Neural cell (in vitro differentiated cells): ENCODE results near the gene FHOD3. TPM values are rescaled to one million over a fixed set of nuclear protein-coding genes. Genes with fewer than 3 reads are reported as not detected.
"Not testable (repeated sequence)": the region's sequence is repeated elsewhere in the genome, so short reads cannot be mapped to it uniquely, and the experiment has no call there.

Experiments
- H2AFZ ChIP-seq: fragments of 200-600, 300-800 bp; sonication (generic), shearing (Covaris generic); 2 replicates; pipeline ENCODE4 v1.6.0; 2014; ENCODE audit warnings: low read depth, mild to moderate bottlenecking, antibody characterized with exemption, low read length, moderate library complexity
- H3F3A ChIP-seq: fragments of 200-600 bp; shearing (Covaris generic); 2 replicates; pipeline ENCODE4 v1.6.1; 2016; ENCODE audit warnings: mild to moderate bottlenecking, moderate library complexity, mixed read lengths, antibody characterized with exemption, low read length; ENCODE audit not compliant: insufficient read depth, poor library complexity, severe bottlenecking
- H3K27ac ChIP-seq: fragments of 200-600, 300-800 bp; sonication (generic), shearing (Covaris generic); 2 replicates; pipeline ENCODE4 v1.5.1; 2014; ENCODE audit warnings: mild to moderate bottlenecking, low read length, moderate library complexity
- H3K27me3 ChIP-seq: fragments of 300-800, 200-600 bp; sonication (generic), shearing (Covaris generic); 2 replicates; pipeline ENCODE4 v1.6.0; 2014; ENCODE audit warnings: mild to moderate bottlenecking, low read depth, low read length, moderate library complexity; ENCODE audit not compliant: insufficient read depth
- H3K36me3 ChIP-seq: fragments of 300-800, 200-600 bp; sonication (generic), shearing (Covaris generic); 2 replicates; pipeline ENCODE4 v1.5.1; 2014; ENCODE audit warnings: mild to moderate bottlenecking, antibody characterized with exemption, low read length, moderate library complexity; ENCODE audit not compliant: insufficient read depth
- H3K4me2 ChIP-seq: fragments of 300-800, 200-600 bp; sonication (generic), shearing (Covaris generic); 2 replicates; pipeline ENCODE4 v1.6.0; 2014; ENCODE audit warnings: mild to moderate bottlenecking, low read length
- H3K4me3 ChIP-seq: fragments of 300-800, 200-600 bp; sonication (generic), shearing (Covaris generic); 2 replicates; pipeline ENCODE4 v1.5.1; 2014; ENCODE audit warnings: mild to moderate bottlenecking, low read length, moderate library complexity
- H3K79me2 ChIP-seq: fragments of 200-600 bp; shearing (Covaris generic); replicated peaks from 2 replicates; pipeline ENCODE4 v1.6.0; 2014; ENCODE audit warnings: mild to moderate bottlenecking, low read length, moderate library complexity; ENCODE audit not compliant: insufficient read depth
- H3K9ac ChIP-seq: fragments of 300-800, 200-600 bp; sonication (generic), shearing (Covaris generic); 2 replicates; pipeline ENCODE4 v1.6.1; 2016; ENCODE audit warnings: mild to moderate bottlenecking, low read length, mixed read lengths
- H3K9me2 ChIP-seq: fragments of 200-600 bp; shearing (Covaris generic); 2 replicates; pipeline ENCODE4 v1.6.1; 2016; ENCODE audit warnings: mild to moderate bottlenecking, low read length, mixed read lengths; ENCODE audit not compliant: insufficient read depth
- H3K9me3 ChIP-seq: fragments of 200-600, 300-800 bp; sonication (generic), shearing (Covaris generic); 2 replicates; pipeline ENCODE4 v1.6.1; 2016; ENCODE audit warnings: mild to moderate bottlenecking, mixed run types, low read length, moderate library complexity, mixed read lengths
- H4K20me1 ChIP-seq: fragments of 200-600 bp; shearing (Covaris generic); 2 replicates; pipeline ENCODE4 v1.6.1; 2016; ENCODE audit warnings: mild to moderate bottlenecking, mixed run types; ENCODE audit not compliant: insufficient read depth
- EP300 ChIP-seq: fragments of 450-650 bp; conservative IDR thresholded peaks from 2 replicates; pipeline ENCODE4 v1.6.1; 2014; ENCODE audit warnings: antibody characterized with exemption, mild to moderate bottlenecking, moderate library complexity; ENCODE audit not compliant: poor library complexity, severe bottlenecking
- EZH2 ChIP-seq: fragments of 200-600, 300-800 bp; shearing (Covaris generic), sonication (generic); IDR thresholded peaks from 2 replicates; pipeline ENCODE4 v1.6.1; 2014; ENCODE audit warnings: antibody characterized with exemption, low read length, borderline replicate concordance, mild to moderate bottlenecking; ENCODE audit not compliant: insufficient read depth, poor library complexity, severe bottlenecking
- MXI1 ChIP-seq: fragments of 450-650 bp; conservative IDR thresholded peaks from 2 replicates; pipeline ENCODE4 v1.6.1; 2014; ENCODE audit warnings: antibody characterized with exemption, mild to moderate bottlenecking; ENCODE audit not compliant: poor library complexity, severe bottlenecking
- POLR2AphosphoS5 ChIP-seq: IDR thresholded peaks from 2 replicates; pipeline ENCODE4 v1.6.1; 2012
- RAD21 ChIP-seq: fragments of 450-650 bp; conservative IDR thresholded peaks from 2 replicates; pipeline ENCODE4 v1.6.1; 2014; ENCODE audit warnings: antibody characterized with exemption, mild to moderate bottlenecking, moderate library complexity
- SMC3 ChIP-seq: fragments of 450-650 bp; conservative IDR thresholded peaks from 2 replicates; pipeline ENCODE4 v1.6.1; 2014; ENCODE audit warnings: antibody characterized with exemption, mild to moderate bottlenecking, moderate library complexity; ENCODE audit not compliant: poor library complexity
- TAF1 ChIP-seq: IDR thresholded peaks from 2 replicates; pipeline ENCODE4 v1.6.1; 2012; ENCODE audit warnings: low read depth
- polyA plus RNA-seq: library from polyadenylated mRNA; depleted of rRNA; stranded (reverse); fragments of >200 nt; gene quantifications from 2 replicates; pipeline ENCODE4 v1.2.3, GENCODE V29; 2014
- TF ChIP-seq, protein P1 (sequence below): IDR thresholded peaks from 2 replicates; pipeline ENCODE4 v1.6.1; 2012; ENCODE audit warnings: borderline replicate concordance
- TF ChIP-seq, protein P2 (sequence below): fragments of 450-650 bp; IDR thresholded peaks from 2 replicates; pipeline ENCODE4 v1.5.1; 2014; ENCODE audit warnings: antibody characterized with exemption, mild to moderate bottlenecking, moderate library complexity; ENCODE audit not compliant: poor library complexity, severe bottlenecking

Gene FHOD3
- polyA plus RNA-seq, 1 donor from 2014 or later: 19.4 TPM

DNA sequence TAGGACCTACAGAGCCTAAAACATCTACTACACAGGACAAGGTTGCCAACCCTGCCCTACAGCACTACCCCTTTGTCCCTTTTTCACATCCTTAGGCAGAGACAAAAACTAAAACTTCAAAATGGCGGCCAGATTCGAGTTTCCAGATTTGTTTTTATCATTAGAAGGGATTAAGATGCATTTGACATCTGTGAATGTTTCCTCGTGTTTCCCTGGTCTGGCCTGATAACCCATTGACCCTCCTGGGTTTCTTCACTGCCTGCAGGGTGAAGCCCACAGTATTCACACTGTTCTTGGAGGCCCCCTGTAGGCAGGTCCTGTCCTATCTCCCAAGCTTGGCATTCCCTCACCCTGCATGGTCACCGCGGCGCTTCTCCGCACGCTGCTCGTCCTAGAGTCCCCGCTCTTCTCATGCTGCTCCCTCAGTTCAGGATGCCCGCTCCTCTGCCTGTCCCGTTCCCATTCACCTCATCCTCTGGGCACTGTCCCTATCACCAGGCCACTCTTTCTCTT lies 463.7 kb downstream of the FHOD3 start:
- no peaks in the 10 kb centered on the region for H3F3A ChIP-seq
- no peak overlapping the region for H3K27ac ChIP-seq
- no peaks in the 10 kb centered on the region for H3K36me3 ChIP-seq
- H2AFZ ChIP-seq: no peak overlapping the region
- H4K20me1 ChIP-seq: no peaks in the 10 kb centered on the region
- H3K9me3 ChIP-seq: no peaks in the 10 kb centered on the region
- H3K79me2 ChIP-seq: no peaks in the 10 kb centered on the region
- H3K4me2 ChIP-seq: no peak overlapping the region
- H3K9ac ChIP-seq: no peak overlapping the region
- no peaks in the 10 kb centered on the region for H3K27me3 ChIP-seq
- no peaks in the 10 kb centered on the region for H3K9me2 ChIP-seq
- no peak overlapping the region for H3K4me3 ChIP-seq
- TF ChIP-seq, protein P1, sequence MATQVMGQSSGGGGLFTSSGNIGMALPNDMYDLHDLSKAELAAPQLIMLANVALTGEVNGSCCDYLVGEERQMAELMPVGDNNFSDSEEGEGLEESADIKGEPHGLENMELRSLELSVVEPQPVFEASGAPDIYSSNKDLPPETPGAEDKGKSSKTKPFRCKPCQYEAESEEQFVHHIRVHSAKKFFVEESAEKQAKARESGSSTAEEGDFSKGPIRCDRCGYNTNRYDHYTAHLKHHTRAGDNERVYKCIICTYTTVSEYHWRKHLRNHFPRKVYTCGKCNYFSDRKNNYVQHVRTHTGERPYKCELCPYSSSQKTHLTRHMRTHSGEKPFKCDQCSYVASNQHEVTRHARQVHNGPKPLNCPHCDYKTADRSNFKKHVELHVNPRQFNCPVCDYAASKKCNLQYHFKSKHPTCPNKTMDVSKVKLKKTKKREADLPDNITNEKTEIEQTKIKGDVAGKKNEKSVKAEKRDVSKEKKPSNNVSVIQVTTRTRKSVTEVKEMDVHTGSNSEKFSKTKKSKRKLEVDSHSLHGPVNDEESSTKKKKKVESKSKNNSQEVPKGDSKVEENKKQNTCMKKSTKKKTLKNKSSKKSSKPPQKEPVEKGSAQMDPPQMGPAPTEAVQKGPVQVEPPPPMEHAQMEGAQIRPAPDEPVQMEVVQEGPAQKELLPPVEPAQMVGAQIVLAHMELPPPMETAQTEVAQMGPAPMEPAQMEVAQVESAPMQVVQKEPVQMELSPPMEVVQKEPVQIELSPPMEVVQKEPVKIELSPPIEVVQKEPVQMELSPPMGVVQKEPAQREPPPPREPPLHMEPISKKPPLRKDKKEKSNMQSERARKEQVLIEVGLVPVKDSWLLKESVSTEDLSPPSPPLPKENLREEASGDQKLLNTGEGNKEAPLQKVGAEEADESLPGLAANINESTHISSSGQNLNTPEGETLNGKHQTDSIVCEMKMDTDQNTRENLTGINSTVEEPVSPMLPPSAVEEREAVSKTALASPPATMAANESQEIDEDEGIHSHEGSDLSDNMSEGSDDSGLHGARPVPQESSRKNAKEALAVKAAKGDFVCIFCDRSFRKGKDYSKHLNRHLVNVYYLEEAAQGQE: no peak
- no peak for TF ChIP-seq EP300
- TF ChIP-seq RAD21: no peak
- TF ChIP-seq EZH2: no peak

DNA sequence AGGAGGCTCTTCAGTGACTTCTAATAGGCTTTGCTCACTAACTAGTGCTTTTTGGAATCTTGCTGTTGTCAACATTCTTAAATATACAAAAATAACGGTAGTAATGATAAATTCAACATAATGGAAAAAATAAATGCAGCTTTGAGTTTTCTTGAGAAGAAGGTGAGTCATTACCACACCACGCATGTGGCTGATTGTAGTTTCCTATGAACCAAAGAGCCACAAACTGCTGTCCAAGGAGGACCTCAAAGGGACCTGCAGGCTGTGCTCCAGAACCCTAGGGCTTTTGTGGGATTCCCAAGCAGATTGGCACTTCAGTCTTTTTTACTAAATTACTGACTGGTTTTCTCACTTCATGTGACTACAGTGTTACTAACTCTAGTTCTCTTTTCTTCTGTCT lies 464.6 kb downstream of the FHOD3 start:
- TF ChIP-seq EP300 (no peak), EZH2 (no peak), TAF1 (no peak), POLR2AphosphoS5 (no peak), MXI1 (no peak), SMC3 (no peak), RAD21 (no peak)
- TF ChIP-seq, protein P1: no peak
- TF ChIP-seq, protein P2, sequence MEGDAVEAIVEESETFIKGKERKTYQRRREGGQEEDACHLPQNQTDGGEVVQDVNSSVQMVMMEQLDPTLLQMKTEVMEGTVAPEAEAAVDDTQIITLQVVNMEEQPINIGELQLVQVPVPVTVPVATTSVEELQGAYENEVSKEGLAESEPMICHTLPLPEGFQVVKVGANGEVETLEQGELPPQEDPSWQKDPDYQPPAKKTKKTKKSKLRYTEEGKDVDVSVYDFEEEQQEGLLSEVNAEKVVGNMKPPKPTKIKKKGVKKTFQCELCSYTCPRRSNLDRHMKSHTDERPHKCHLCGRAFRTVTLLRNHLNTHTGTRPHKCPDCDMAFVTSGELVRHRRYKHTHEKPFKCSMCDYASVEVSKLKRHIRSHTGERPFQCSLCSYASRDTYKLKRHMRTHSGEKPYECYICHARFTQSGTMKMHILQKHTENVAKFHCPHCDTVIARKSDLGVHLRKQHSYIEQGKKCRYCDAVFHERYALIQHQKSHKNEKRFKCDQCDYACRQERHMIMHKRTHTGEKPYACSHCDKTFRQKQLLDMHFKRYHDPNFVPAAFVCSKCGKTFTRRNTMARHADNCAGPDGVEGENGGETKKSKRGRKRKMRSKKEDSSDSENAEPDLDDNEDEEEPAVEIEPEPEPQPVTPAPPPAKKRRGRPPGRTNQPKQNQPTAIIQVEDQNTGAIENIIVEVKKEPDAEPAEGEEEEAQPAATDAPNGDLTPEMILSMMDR: no peak
- no peaks in the 10 kb centered on the region for H3K79me2 ChIP-seq
- H3K36me3 ChIP-seq: no peaks in the 10 kb centered on the region

DNA sequence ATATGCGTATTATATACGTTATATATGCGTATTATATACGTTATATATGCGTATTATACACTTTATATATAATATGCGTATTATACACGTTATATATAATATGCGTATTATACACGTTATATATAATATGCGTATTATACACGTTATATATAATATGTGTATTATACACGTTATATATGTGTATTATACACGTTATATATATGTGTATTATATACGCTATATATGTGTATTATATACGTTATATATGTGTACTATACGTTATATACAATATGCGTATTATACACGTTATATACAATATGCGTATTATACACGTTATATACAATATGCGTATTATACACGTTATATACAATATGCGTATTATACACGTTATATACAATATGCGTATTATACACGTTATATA lies 465.5 kb downstream of the FHOD3 start:
- H2AFZ ChIP-seq, H3K4me3 ChIP-seq, H3K36me3 ChIP-seq, H3K9me2 ChIP-seq, H4K20me1 ChIP-seq, H3K27ac ChIP-seq, H3F3A ChIP-seq, H3K9me3 ChIP-seq, H3K4me2 ChIP-seq, H3K79me2 ChIP-seq, H3K27me3 ChIP-seq, H3K9ac ChIP-seq: not testable (repeated sequence)

More for the DNA sequence above, 464.6 kb downstream of the FHOD3 start:
- H3K27ac ChIP-seq: no peak overlapping the region
- no peak overlapping the region for H3K4me2 ChIP-seq
- H3K27me3 ChIP-seq: no peaks in the 10 kb centered on the region
- no peaks in the 10 kb centered on the region for H3F3A ChIP-seq
- no peak overlapping the region for H3K4me3 ChIP-seq
- no peaks in the 10 kb centered on the region for H3K9me2 ChIP-seq
- no peaks in the 10 kb centered on the region for H4K20me1 ChIP-seq
- no peaks in the 10 kb centered on the region for H3K9me3 ChIP-seq
- H3K9ac ChIP-seq: no peak overlapping the region
- no peak overlapping the region for H2AFZ ChIP-seq
